HG02588 (cell line): ENCODE measurements around the gene KRT80.

ENCODE experiments used
- ATAC-seq: cut with Tn5 transposase; IDR thresholded peaks from one replicate; pipeline ENCODE4 v1.9.1; 2021; ENCODE audit warnings: mild to moderate bottlenecking, moderate library complexity; ENCODE audit not compliant: unreplicated experiment

KRT80 gene

GRCh38 chr12:52156757-52157565 lies 34.9 kb downstream of the KRT80 start:
- no peak for ATAC-seq

- no peak for ATAC-seq
Measured at GRCh38 chr12:52156311-52156710, 35.5 kb downstream of the KRT80 start.

GRCh38 chr12:52155048-52155868 lies 36.6 kb downstream of the KRT80 start:
- no peak for ATAC-seq

GRCh38 chr12:52152905-52153317 lies 38.9 kb downstream of the KRT80 start:
- ATAC-seq = no peak

- no peak for ATAC-seq
Measured at GRCh38 chr12:52151837-52152783, 39.7 kb downstream of the KRT80 start.

- no peak for ATAC-seq
Measured at GRCh38 chr12:52151153-52151836, 40.5 kb downstream of the KRT80 start.

GRCh38 chr12:52149651-52150241 lies 42.1 kb downstream of the KRT80 start:
- no peak for ATAC-seq

- ATAC-seq = no peak
Measured at GRCh38 chr12:52149182-52149641, 42.6 kb downstream of the KRT80 start.

GRCh38 chr12:52148464-52149181 lies 43.2 kb downstream of the KRT80 start:
- ATAC-seq = no peak

- no peak for ATAC-seq
Measured at GRCh38 chr12:52147964-52148463, 43.8 kb downstream of the KRT80 start.

GRCh38 chr12:52147367-52147963 lies 44.3 kb downstream of the KRT80 start:
- no peak for ATAC-seq

- no peak for ATAC-seq
Measured at GRCh38 chr12:52146822-52147366, 44.9 kb downstream of the KRT80 start.

- no peak for ATAC-seq
Measured at GRCh38 chr12:52146089-52146821, 45.6 kb downstream of the KRT80 start.

GRCh38 chr12:52145228-52146088 lies 46.4 kb downstream of the KRT80 start:
- ATAC-seq = no peak

- no peak for ATAC-seq
Measured at GRCh38 chr12:52144512-52145227, 47.1 kb downstream of the KRT80 start.

GRCh38 chr12:52142431-52142830 lies 49.4 kb downstream of the KRT80 start:
- ATAC-seq = no peak
